ENCODE results near the gene PIK3R5.
"Not testable (repeated sequence)": the region's sequence is repeated elsewhere in the genome, so short reads cannot be mapped to it uniquely, and the experiment has no call there.

Gene PIK3R5

GRCh38 chr17:8986295-8986694 lies 20.8 kb upstream of the PIK3R5 start:
- DNase-seq (ENCODE audit: low read depth in 1 of 2, low spot score in 1 of 2): no peak

GRCh38 chr17:8985054-8985701 lies 19.7 kb upstream of the PIK3R5 start:
- no peak for DNase-seq (ENCODE audit: low read depth in 1 of 2, low spot score in 1 of 2)

DNA sequence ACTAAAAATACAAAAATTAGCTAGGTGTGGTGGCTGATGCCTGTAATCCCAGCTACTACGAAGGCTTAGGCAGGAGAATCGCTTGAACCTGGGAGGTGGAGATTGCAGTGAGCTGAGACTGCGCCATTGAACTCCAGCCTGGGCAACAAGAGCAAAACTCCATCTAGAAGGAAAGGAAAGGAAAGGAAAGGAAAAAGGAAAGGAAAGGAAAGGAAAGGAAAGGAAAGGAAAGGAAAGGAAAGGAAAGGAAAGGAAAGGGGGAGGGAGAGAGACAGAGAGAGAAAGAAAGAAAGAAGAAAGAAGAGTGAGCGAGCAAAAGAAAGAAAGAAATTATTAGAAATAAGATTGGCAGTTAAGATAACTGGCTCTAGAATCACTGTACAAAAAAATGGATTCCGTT lies 18.7 kb upstream of the PIK3R5 start:
- DNase-seq (ENCODE audit: low read depth in 1 of 2, low spot score in 1 of 2): not testable (repeated sequence)

DNA sequence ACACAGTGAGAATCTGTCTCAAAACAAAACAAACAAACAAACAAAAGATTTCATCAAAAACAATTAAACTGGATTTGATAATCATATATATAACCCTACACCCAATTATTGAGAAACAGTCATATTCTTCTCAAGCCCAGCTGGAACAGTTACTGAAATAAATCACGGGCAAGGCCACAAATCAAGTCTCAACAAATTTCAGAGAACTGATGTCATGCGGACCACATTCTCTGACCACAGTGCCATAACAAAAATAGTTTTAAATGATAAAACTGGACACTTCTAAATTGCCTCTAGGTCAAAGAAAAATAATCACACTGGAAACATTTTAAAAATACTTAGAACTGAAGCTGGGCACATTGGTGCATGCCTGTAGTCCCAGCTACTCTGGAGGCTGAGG lies 15.9 kb upstream of the PIK3R5 start:
- no peak for DNase-seq (ENCODE audit: low read depth in 1 of 2, low spot score in 1 of 2)

- no peak for DNase-seq (ENCODE audit: low read depth in 1 of 2, low spot score in 1 of 2)
These were observed 14.2 kb upstream of the PIK3R5 start for GRCh38 chr17:8979715-8980114.

DNA sequence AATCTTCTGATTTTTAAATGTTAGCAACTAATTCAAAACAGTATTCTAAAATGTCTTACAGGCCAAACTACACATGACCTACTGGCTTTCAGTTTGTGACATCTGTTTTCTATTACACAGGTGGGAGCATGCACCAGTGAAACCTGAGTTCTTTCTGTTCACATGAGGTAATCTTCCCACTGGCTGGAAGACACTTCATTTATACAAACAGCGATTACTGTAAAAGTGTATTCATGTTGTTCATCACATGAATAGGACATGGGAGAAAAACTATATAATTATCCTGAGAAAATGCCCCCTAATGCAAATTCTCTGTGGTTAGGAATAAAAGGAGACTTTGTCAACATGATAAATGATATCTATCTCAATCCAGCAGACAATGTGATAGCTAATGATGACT lies 11.1 kb upstream of the PIK3R5 start:
- DNase-seq (ENCODE audit: low read depth in 1 of 2, low spot score in 1 of 2): no peak

- DNase-seq (ENCODE audit: low read depth in 1 of 2, low spot score in 1 of 2): no peak
These were observed 9.7 kb upstream of the PIK3R5 start for GRCh38 chr17:8975091-8975725.

DNA sequence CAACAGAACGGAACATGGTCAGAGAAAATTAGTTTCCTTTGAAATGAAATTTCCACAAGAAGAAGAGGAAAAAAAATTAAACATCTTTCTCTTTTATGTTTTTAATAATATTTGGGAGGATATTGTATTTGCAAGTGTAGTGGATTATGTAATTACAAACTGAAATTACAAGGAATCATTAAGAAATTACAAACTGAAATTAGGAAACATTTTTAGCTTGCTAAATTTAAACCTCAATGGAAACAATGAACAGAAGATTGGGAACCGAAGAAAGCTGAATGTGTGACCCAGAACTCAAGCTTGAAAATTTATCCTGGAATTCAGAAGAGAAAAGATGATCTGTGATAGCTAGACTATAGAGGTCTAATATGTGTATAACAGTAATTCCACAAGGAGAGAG lies 4.4 kb upstream of the PIK3R5 start:
- DNase-seq (ENCODE audit: low read depth in 1 of 2, low spot score in 1 of 2): no peak

DNA sequence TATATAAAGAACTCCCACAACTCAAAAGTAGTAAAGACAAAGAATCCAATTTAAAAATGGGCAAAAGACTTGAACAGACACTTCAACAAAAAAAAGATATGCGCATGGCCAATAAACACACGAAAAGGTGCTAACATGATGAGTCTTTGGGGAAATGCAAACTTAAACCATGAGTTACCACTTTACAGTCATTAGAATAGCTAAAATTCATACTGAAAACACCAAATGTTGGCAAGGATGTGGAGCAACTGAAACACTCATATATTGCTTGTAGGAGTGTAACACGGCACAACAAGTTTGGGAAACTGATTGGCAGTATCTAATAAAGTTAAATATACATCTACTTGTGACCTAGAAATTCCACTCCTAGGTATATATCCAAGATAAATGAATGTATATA lies 3.0 kb upstream of the PIK3R5 start:
- no peak for DNase-seq (ENCODE audit: low read depth in 1 of 2, low spot score in 1 of 2)

GRCh38 chr17:8967861-8968260 lies 2.4 kb upstream of the PIK3R5 start:
- no peak for DNase-seq (ENCODE audit: low read depth in 1 of 2, low spot score in 1 of 2)

GRCh38 chr17:8966926-8967325 lies 1.4 kb upstream of the PIK3R5 start:
- DNase-seq (ENCODE audit: low read depth in 1 of 2, low spot score in 1 of 2): no peak

DNA sequence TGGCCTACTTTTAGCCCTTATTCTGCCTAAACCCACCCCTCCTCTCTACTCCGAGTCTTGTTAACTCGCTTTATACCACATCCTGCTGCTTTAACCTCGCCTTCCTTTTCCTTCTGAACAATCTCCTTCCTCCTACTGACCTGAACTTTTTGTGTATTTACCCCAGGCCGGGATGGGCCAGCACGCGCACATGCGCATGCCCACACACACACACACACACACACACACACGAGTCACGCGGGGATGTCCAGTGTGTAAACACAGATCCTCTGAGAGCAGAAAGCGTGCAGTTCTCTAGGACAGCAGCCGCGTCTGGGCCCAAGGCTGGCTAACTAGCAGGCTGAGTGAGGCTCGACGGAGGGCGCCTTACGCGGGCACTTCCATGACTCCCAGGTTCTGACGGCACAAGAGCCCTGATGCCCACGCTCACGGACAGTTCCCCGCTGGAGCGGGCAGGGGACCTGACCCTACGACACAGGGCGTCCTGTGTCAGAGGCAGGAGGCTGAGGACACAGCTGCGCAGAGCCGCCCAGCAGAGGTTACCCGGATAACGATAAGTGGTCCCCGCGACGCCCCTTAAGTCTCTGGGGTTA lies 610 bp downstream of the PIK3R5 start:
- no peak for DNase-seq (ENCODE audit: low read depth in 1 of 2, low spot score in 1 of 2)

DNA sequence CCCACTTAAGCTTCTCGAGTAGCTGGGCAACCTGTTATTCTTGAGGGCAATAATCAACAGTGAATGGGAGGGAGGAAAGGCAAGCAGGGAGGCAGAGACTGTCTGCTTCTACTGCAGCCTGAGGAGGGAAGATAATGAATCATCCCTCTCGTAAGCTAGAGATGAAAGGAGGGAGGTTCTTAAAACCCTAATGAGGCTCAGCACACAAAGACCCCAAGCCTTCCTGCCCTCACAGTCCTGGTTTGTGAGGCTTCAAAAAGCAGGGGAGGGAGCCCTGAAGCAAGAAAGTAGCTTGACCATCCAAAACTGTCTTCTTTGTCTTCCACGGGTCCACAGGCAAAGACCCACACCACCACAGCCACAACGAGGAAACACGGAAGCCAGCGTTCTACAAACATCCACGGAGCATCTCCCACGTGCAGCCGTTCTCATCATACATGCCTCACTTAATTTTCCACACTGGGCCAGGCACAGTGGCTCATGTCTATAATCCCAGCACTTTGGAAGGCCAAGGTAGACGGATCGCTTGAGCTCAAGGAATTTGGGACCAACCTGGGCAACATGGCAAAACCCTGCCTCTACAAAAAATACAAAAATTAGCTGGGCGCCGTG lies 1.8 kb downstream of the PIK3R5 start:
- DNase-seq (ENCODE audit: low read depth in 1 of 2, low spot score in 1 of 2): no peak

- DNase-seq (ENCODE audit: low read depth in 1 of 2, low spot score in 1 of 2): no peak
These were observed 2.5 kb downstream of the PIK3R5 start for GRCh38 chr17:8963014-8963413.

DNA sequence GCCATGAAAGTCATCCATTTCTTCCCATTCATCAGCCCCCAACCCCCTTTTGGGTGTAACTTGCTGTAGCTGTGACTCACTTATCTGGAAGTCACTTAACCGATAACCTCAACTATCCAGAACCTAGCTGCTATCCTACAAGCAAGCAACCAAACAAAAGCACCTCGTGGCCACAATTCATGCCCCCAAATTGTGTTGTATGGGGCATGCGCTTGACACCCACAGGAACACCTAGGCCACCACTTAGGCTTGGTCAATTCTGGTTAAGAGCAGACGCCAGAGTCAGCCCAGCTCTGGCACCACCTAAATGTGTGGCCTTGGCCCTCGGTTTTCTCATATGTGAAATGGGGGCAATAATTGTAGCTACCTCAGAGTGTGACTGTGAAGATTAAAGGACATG lies 3.7 kb downstream of the PIK3R5 start:
- no peak for DNase-seq (ENCODE audit: low read depth in 1 of 2, low spot score in 1 of 2)

DNA sequence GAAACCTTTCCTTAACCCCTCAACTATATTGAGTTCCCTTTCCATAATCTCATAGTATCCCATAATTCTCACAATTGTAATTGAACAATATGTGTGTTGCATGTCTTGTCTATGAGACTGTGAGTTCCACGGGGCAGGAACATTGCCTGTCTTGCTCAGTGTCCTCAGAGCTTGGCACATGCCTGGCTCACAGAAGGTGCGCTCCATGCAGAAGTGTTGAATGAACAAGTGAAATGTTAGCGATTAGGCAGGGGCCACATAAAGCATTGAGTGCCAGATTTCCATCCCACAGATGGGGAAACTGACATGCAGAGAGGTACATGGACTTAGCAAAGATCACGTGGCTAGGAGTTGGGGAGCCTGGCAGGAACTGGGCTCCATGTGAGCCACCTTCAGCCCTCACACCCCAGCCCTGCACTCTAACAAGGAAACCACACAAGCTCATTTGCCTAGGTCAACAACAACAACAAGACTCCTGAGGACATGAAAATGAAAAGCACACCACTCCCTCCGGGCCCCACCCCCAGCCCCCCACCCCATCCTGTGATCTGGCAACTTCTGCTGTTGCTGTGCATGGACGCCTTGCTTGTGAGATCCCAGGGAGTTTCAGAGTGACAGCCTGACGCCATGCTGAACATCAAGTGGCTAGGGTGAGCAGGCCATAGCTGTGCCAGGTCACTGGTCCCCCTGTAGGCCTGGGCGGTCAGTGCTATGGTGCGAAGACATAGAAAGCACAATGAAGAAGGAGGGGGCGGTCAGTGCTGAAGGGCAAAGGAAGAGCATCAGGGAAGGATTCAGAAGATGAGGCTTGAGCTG lies 5.0 kb downstream of the PIK3R5 start:
- DNase-seq (ENCODE audit: low read depth in 1 of 2, low spot score in 1 of 2): no peak

GRCh38 chr17:8959312-8959918 lies 6.1 kb downstream of the PIK3R5 start:
- DNase-seq (ENCODE audit: low read depth in 1 of 2, low spot score in 1 of 2): no peak

DNA sequence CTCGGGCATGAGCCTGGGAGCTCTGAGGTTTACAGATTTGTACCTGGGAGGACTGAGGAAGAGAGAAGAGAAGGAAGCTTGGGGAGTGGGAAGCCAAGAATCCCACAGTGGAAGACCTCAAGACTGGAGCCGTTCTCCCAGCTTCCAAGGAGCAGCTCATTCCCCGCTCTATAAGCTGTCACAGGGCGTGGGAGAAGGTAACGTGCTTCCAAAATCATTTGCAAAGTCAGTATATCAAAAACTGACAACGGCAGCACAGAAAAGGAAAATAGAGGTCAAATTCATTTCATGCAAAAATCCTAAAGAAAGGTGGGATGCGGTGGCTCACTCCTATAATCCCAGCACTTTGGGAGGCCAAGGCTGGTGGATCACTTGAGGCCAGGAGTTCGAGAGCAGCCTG lies 7.8 kb downstream of the PIK3R5 start:
- no peak for DNase-seq (ENCODE audit: low read depth in 1 of 2, low spot score in 1 of 2)

- no peak for DNase-seq (ENCODE audit: low read depth in 1 of 2, low spot score in 1 of 2)
These were observed 9.0 kb downstream of the PIK3R5 start for GRCh38 chr17:8956465-8956902.

GRCh38 chr17:8955021-8955959 lies 10.2 kb downstream of the PIK3R5 start:
- no peak for DNase-seq (ENCODE audit: low read depth in 1 of 2, low spot score in 1 of 2)
